NCI-H345 treated with DMSO at 0.1 percent for 48 hours (cell line): ENCODE results near the gene TSPAN14.

Experiments used
- DNase-seq: peaks from one replicate; lab custom pipeline; 2025; ENCODE audit not compliant: unreplicated experiment; lab: John Stamatoyannopoulos, UW

Gene TSPAN14

GRCh38 chr10:80421707-80422536, 32.2 kb upstream of the TSPAN14 start:
- DNase-seq, result no peak

- no peak for DNase-seq
These were observed 28.2 kb upstream of the TSPAN14 start for GRCh38 chr10:80425901-80426300.

- no peak for DNase-seq
These were observed 26.6 kb upstream of the TSPAN14 start for GRCh38 chr10:80427541-80427940.

GRCh38 chr10:80429521-80429973, 24.6 kb upstream of the TSPAN14 start:
- no peak for DNase-seq

- no peak for DNase-seq
These were observed 21.0 kb upstream of the TSPAN14 start for GRCh38 chr10:80433134-80433533.

- no peak for DNase-seq
These were observed 17.5 kb upstream of the TSPAN14 start for GRCh38 chr10:80436446-80437098.

- DNase-seq, result no peak
These were observed 16.9 kb upstream of the TSPAN14 start for GRCh38 chr10:80437227-80437626.

GRCh38 chr10:80441831-80442230, 12.3 kb upstream of the TSPAN14 start:
- no peak for DNase-seq

- DNase-seq, result no peak
These were observed 11.2 kb upstream of the TSPAN14 start for GRCh38 chr10:80442879-80443278.

- DNase-seq, result no peak
These were observed 10.6 kb upstream of the TSPAN14 start for GRCh38 chr10:80443531-80443974.

GRCh38 chr10:80444124-80444523, 10.0 kb upstream of the TSPAN14 start:
- DNase-seq, result no peak

GRCh38 chr10:80444646-80445319, 9.3 kb upstream of the TSPAN14 start:
- DNase-seq, result no peak

GRCh38 chr10:80447436-80448190, 6.5 kb upstream of the TSPAN14 start:
- DNase-seq, result no peak

- no peak for DNase-seq
These were observed 5.7 kb upstream of the TSPAN14 start for GRCh38 chr10:80448209-80448942.

- no peak for DNase-seq
These were observed 4.6 kb upstream of the TSPAN14 start for GRCh38 chr10:80449520-80449919.

- no peak for DNase-seq
These were observed 3.0 kb upstream of the TSPAN14 start for GRCh38 chr10:80451132-80451531.

- no peak for DNase-seq
These were observed 2.0 kb upstream of the TSPAN14 start for GRCh38 chr10:80452069-80452468.

- no peak for DNase-seq
These were observed 1.5 kb upstream of the TSPAN14 start for GRCh38 chr10:80452640-80453039.

GRCh38 chr10:80453056-80453841, 861 bp upstream of the TSPAN14 start:
- DNase-seq, result no peak
